OCI-LY7 (cell line): ENCODE data around the gene LIMK1. TPM values are rescaled to one million over a fixed set of nuclear protein-coding genes. Genes with fewer than 3 reads are reported as not detected.

Experiments
- BruUV-seq: library from RNA; stranded (reverse); fragments of 400-500 nt; replicated peaks from 2 replicates; lab custom pipeline; 2021; lab: Mats Ljungman, UMichigan
- CTCF ChIA-PET: fragments of 300-600 bp; sonication (Branson Sonifier 250); formaldehyde crosslinking; loops from one replicate; lab custom pipeline; 2022; ENCODE audit warnings: antibody characterized with exemption; ENCODE audit not compliant: unreplicated experiment; lab: Charles Lee
- POLR2A ChIA-PET: fragments of 300-600 bp; sonication (Branson Sonifier 250); formaldehyde crosslinking; loops from one replicate; lab custom pipeline; 2022; ENCODE audit warnings: antibody characterized with exemption; lab: Charles Lee
- DNase-seq: peaks from one replicate; pipeline ENCODE4 v3.0.0-alpha.2; 2015; ENCODE audit warnings: low spot score
- H2AFZ ChIP-seq: fragments of 200-600 bp; sonication (generic), shearing (Covaris generic); 2 replicates; pipeline ENCODE4 v1.6.1; 2014; ENCODE audit warnings: mild to moderate bottlenecking, antibody characterized with exemption, low read length, moderate library complexity
- H3K27ac ChIP-seq: fragments of 200-600 bp; sonication (generic); 2 replicates; pipeline ENCODE4 v1.5.1; 2014; ENCODE audit warnings: mixed run types, low read depth, mild to moderate bottlenecking, moderate library complexity, low read length, inconsistent platforms; ENCODE audit not compliant: poor library complexity, severe bottlenecking
- H3K36me3 ChIP-seq: fragments of 200-600 bp; sonication (generic); 2 replicates; pipeline ENCODE4 v1.6.1; 2014; ENCODE audit warnings: mild to moderate bottlenecking, antibody characterized with exemption, low read length, moderate library complexity, mixed read lengths; ENCODE audit not compliant: insufficient read depth
- H3K4me1 ChIP-seq: fragments of 200-600 bp; sonication (generic); 2 replicates; pipeline ENCODE4 v1.5.1; 2014; ENCODE audit warnings: mild to moderate bottlenecking, low read length; ENCODE audit not compliant: insufficient read depth, poor library complexity, severe bottlenecking
- H3K4me2 ChIP-seq: fragments of 200-600 bp; sonication (generic); 2 replicates; pipeline ENCODE4 v1.6.1; 2014; ENCODE audit warnings: mild to moderate bottlenecking, low read length
- H3K4me3 ChIP-seq: fragments of 200-600 bp; sonication (generic); 2 replicates; pipeline ENCODE4 v1.5.1; 2014; ENCODE audit warnings: mild to moderate bottlenecking, low read depth, low read length; ENCODE audit not compliant: poor library complexity, severe bottlenecking
- H3K79me2 ChIP-seq: fragments of 200-600 bp; sonication (generic); 2 replicates; pipeline ENCODE4 v1.6.1; 2016; ENCODE audit warnings: low read depth, mild to moderate bottlenecking, low read length, moderate library complexity, mixed read lengths; ENCODE audit not compliant: insufficient read depth
- H3K9me2 ChIP-seq: fragments of 200-600 bp; sonication (generic); 2 replicates; pipeline ENCODE4 v1.6.1; 2016; ENCODE audit warnings: mild to moderate bottlenecking, low read length, mixed read lengths; ENCODE audit not compliant: insufficient read depth
- H3K9me3 ChIP-seq: fragments of 200-600 bp; sonication (generic); 2 replicates; pipeline ENCODE4 v1.6.1; 2014; ENCODE audit warnings: mild to moderate bottlenecking, mixed run types, low read length, mixed read lengths
- H4K20me1 ChIP-seq: fragments of 200-600 bp; sonication (generic); 2 replicates; pipeline ENCODE4 v1.6.1; 2014; ENCODE audit warnings: mild to moderate bottlenecking, antibody characterized with exemption, low read length, moderate library complexity, mixed read lengths; ENCODE audit not compliant: insufficient read depth
- CTCF ChIP-seq: fragments of 200-600 bp; sonication (generic); conservative IDR thresholded peaks from 2 replicates; pipeline ENCODE4 v1.5.1; 2014; ENCODE audit warnings: mild to moderate bottlenecking, antibody characterized with exemption, low read length, moderate library complexity, mixed read lengths
- EZH2phosphoT487 ChIP-seq: fragments of 200-600 bp; sonication (generic); IDR thresholded peaks from 2 replicates; pipeline ENCODE4 v1.6.1; 2018; ENCODE audit warnings: low read depth, borderline replicate concordance, mild to moderate bottlenecking, mixed run types, antibody characterized with exemption, low read length, moderate library complexity, mixed read lengths
- intact Hi-C: fragments of 100-400 bp; cut with micrococcal nuclease; formaldehyde crosslinking; loops from one replicate; pipeline ENCODE4 v1.10.0; 2022; ENCODE audit not compliant: unreplicated experiment
- total RNA-seq, 2 experiments: library from RNA; depleted of rRNA in 1 of 2; stranded (reverse); fragments of >200 nt in 1 of 2; shearing (Covaris generic) in 1 of 2; gene quantifications; 2 replicates each; pipeline ENCODE4 v1.2.3, GENCODE V29; 2014 to 2022

LIMK1 gene
- total RNA-seq, 2 experiments from 2014 or later: 31.7 to 67.3 TPM

- Histone ChIP-seq H3K36me3 (no peaks in the 10 kb centered on the region), H3K9me2 (no peaks in the 10 kb centered on the region), H3K4me1 (peaks cover 12% of the 10 kb centered on the region), H3K79me2 (no peaks in the 10 kb centered on the region), H3K9me3 (no peaks in the 10 kb centered on the region), H3K27ac (no peak overlapping the region), H2AFZ (no peak overlapping the region), H4K20me1 (no peaks in the 10 kb centered on the region), H3K4me2 (no peak overlapping the region), H3K4me3 (no peak overlapping the region)
- BruUV-seq: no TSS peak
- intact Hi-C loops: loop anchor here (2.0 kb wide), 1 partner anchor 32 kb away; no protein-coding TSS in a partner anchor
- ChIA-PET POLR2A (interaction anchor here (0.6 to 1.8 kb wide), 4 partner anchors 10 to 113 kb away, joined by 3 to 7 read pairs (median 4); partner anchors contain the start of gene LIMK1), CTCF (interaction anchor here (0.9 to 1.3 kb wide), 2 partner anchors 109 to 132 kb away, joined by 3 to 4 read pairs; no protein-coding TSS in a partner anchor)
- no peak for DNase-seq
- TF ChIP-seq EZH2phosphoT487: no peak
- TF ChIP-seq CTCF: no peak
Measured at GRCh38 chr7:74069086-74069541, 14.5 kb upstream of the LIMK1 start.

- Histone ChIP-seq H3K9me2 (no peaks in the 10 kb centered on the region), H3K79me2 (no peaks in the 10 kb centered on the region), H4K20me1 (no peaks in the 10 kb centered on the region), H3K4me2 (no peak overlapping the region), H3K27ac (no peak overlapping the region), H3K9me3 (no peaks in the 10 kb centered on the region), H3K4me3 (no peak overlapping the region), H3K36me3 (no peaks in the 10 kb centered on the region), H2AFZ (peak overlapping the region; percentile 12; the same call in 1 of the 2 replicates), H3K4me1 (peaks cover 12% of the 10 kb centered on the region)
- no peak for TF ChIP-seq CTCF
- no peak for TF ChIP-seq EZH2phosphoT487
- ChIA-PET CTCF (interaction anchor here (1.0 kb wide), 1 partner anchor 111 kb away, joined by 3 read pairs; no protein-coding TSS in a partner anchor), POLR2A (interaction anchor here (0.6 to 1.6 kb wide), 11 partner anchors 9 to 141 kb away, joined by 3 to 5 read pairs (median 3); partner anchors contain the start of genes LAT2 and LIMK1)
- intact Hi-C loops: loop anchor here (2.0 kb wide), 1 partner anchor 31 kb away; no protein-coding TSS in a partner anchor
- BruUV-seq: no TSS peak
- DNase-seq: no peak
Measured at GRCh38 chr7:74069790-74070618, 13.6 kb upstream of the LIMK1 start.
